HG03196 (cell line): ENCODE data around the gene TMPRSS9.

Experiments
- ATAC-seq: cut with Tn5 transposase; IDR thresholded peaks from one replicate; pipeline ENCODE4 v1.9.1; 2021; ENCODE audit not compliant: unreplicated experiment

The TMPRSS9 gene

GRCh38 chr19:2329149-2329478 is 31.0 kb upstream of the TMPRSS9 start:
- no peak for ATAC-seq

GRCh38 chr19:2329501-2329916 is 30.6 kb upstream of the TMPRSS9 start:
- ATAC-seq: no peak

DNA sequence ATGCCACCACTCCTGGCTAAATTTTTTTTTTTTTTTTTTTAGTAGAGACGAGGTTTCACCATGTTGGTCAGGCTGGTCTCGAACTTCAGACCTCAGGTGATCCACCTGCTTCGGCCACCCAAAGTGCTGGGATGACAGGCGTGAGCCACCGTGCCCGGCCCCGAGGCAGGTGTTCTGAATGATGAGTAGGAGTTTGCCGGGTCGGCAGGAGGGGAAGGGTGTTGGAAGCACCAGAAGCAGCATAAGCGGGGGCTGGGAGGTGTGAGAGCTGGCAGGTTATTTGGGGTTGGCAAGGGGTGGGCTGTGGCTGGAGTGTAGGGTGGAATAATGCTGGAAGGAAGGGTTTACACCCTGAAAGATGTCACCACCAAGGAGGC is 29.8 kb upstream of the TMPRSS9 start:
- no peak for ATAC-seq

GRCh38 chr19:2330632-2331284 is 29.3 kb upstream of the TMPRSS9 start:
- ATAC-seq: no peak

- no peak for ATAC-seq
These were observed 28.3 kb upstream of the TMPRSS9 start for GRCh38 chr19:2331601-2332246.

DNA sequence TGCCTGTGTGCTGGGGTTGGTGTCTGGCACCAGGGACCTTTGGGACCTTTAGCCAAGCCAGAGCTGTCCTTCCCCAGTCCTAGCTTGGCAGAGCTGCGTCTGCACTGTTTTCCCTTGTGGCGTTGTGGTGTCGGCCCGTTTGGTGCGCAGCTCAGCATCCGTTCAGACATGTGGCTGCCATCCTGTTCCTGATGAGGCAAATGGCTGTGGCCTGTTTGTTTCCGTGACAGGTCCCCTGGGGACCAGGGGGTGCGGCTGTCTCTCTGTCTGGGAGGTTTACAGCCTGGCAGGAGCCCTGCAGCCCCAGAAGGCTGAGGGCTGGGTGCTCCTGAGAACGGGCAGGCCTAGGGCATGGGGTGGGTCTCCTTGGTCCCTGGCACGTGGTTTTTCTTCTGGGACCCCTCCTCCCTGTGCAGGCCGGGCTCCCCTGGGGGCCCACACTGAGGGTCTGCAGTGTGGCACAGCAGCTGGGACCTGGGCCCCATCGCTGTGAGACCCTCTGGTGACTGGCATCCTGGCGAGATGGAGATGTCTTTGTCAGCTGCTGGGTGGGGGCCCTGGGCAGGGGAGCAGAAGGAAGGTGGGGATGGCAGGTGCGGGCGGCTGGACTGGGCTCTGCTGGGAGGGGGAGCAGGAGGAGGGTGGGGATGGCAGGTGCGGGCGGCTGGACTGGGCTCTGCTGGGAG is 27.6 kb upstream of the TMPRSS9 start:
- ATAC-seq: no peak

GRCh38 chr19:2333027-2333806 is 26.8 kb upstream of the TMPRSS9 start:
- no peak for ATAC-seq

GRCh38 chr19:2333807-2334211 is 26.3 kb upstream of the TMPRSS9 start:
- no peak for ATAC-seq

- no peak for ATAC-seq
These were observed 25.6 kb upstream of the TMPRSS9 start for GRCh38 chr19:2334426-2334825.

GRCh38 chr19:2334986-2335846 is 24.8 kb upstream of the TMPRSS9 start:
- ATAC-seq: no peak

GRCh38 chr19:2335848-2336247 is 24.2 kb upstream of the TMPRSS9 start:
- no peak for ATAC-seq

- ATAC-seq: no peak
These were observed 23.3 kb upstream of the TMPRSS9 start for GRCh38 chr19:2336528-2337328.

- no peak for ATAC-seq
These were observed 22.7 kb upstream of the TMPRSS9 start for GRCh38 chr19:2337329-2337707.

GRCh38 chr19:2338055-2338615 is 21.9 kb upstream of the TMPRSS9 start:
- no peak for ATAC-seq

- ATAC-seq: no peak
These were observed 21.1 kb upstream of the TMPRSS9 start for GRCh38 chr19:2338751-2339643.

- ATAC-seq: no peak
These were observed 20.3 kb upstream of the TMPRSS9 start for GRCh38 chr19:2339644-2340310.

DNA sequence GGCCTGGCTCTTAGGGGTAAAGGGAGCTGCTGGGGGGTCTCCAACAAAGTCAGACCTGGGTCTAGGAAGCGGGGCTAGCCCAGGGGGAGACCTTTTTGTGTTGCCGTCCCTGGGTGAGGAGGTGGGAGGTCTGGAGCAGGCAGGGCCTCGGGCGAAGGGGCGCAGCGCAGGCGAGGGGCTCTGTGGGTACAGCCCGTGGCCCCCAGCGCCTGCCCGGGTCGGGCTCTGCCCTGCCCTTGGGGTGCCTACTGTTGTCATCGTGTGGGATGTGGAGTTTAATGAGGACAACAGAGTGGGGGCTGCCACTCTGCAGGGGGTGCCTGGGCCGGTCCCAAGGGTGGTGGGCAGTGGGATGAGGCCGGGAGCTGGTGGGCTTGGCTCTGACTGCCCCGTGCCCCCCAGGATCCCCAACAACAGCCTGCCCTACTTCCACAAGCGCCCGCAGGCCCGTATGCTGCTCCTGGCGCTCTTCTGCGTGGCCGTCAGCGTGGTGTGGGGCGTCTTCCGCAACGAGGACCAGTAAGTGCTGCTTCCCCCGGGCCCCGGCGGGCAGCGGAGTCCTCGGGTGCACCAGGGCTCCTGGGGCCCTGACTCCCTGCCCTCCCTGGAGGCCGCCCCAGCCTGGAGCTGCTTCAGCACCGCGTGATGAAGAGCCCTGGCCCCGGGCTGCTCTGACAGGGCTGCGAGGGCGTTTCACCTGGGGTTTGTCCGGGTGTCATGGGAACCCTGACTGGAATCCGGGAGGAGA is 19.4 kb upstream of the TMPRSS9 start:
- ATAC-seq: no peak
